Measurements from ENCODE around the gene ASB8. TPM values are rescaled to one million over a fixed set of nuclear protein-coding genes. Genes with fewer than 3 reads are reported as not detected.

ASB8 gene
- total and polyA plus RNA-seq, 2 donors: 28.7 to 32.0 TPM

GRCh38 chr12:48189331-48190125 lies 32.2 kb upstream of the ASB8 start:
- WGBS: 39% methylated on average over 6 of the region's 6 CpGs
- no peak for DNase-seq (ENCODE audit: extremely low spot score)
- Histone ChIP-seq H3K36me3 (ENCODE audit: insufficient read depth) (no peaks in the 10 kb centered on the region), H3K4me1 (ENCODE audit: insufficient read depth) (no peaks in the 10 kb centered on the region), H3K27ac (ENCODE audit: low read depth) (no peak overlapping the region), H3K4me3 (ENCODE audit: low read depth, low read length) (no peak overlapping the region)

GRCh38 chr12:48187916-48188695 lies 30.8 kb upstream of the ASB8 start:
- Histone ChIP-seq H3K27ac (ENCODE audit: low read depth) (no peak overlapping the region), H3K36me3 (ENCODE audit: insufficient read depth) (no peaks in the 10 kb centered on the region), H3K4me1 (ENCODE audit: insufficient read depth) (no peaks in the 10 kb centered on the region), H3K4me3 (ENCODE audit: low read depth, low read length) (no peak overlapping the region)
- 86% methylated on average over 10 of the region's 10 CpGs for WGBS
- no peak for DNase-seq (ENCODE audit: extremely low spot score)

GRCh38 chr12:48185181-48185919 lies 28.0 kb upstream of the ASB8 start:
- peak overlapping the region; percentile 64 for H3K4me3 ChIP-seq (ENCODE audit: low read depth, low read length)
- peak overlapping the region; percentile 15 for H3K27ac ChIP-seq (ENCODE audit: low read depth)

GRCh38 chr12:48184549-48184922 lies 27.2 kb upstream of the ASB8 start:
- DNase-seq (ENCODE audit: extremely low spot score): no peak
- Histone ChIP-seq H3K4me3 (ENCODE audit: low read depth, low read length) (peak overlapping the region; percentile 64), H3K27ac (ENCODE audit: low read depth) (no peak overlapping the region), H3K4me1 (ENCODE audit: insufficient read depth) (no peaks in the 10 kb centered on the region), H3K36me3 (ENCODE audit: insufficient read depth) (no peaks in the 10 kb centered on the region)
- 4% methylated on average over 20 of the region's 20 CpGs for WGBS

More at GRCh38 chr12:48185181-48185919, 28.0 kb upstream of the ASB8 start:
- no peaks in the 10 kb centered on the region for H3K36me3 ChIP-seq (ENCODE audit: insufficient read depth)
- WGBS: 71% methylated on average over 10 of the region's 10 CpGs
- DNase-seq (ENCODE audit: extremely low spot score): no peak
- no peaks in the 10 kb centered on the region for H3K4me1 ChIP-seq (ENCODE audit: insufficient read depth)

- no peak for DNase-seq (ENCODE audit: extremely low spot score)
- WGBS: under 1% methylated on average over 61 of the region's 61 CpGs
Measured at GRCh38 chr12:48183876-48184548, 26.7 kb upstream of the ASB8 start.

GRCh38 chr12:48183091-48183875 lies 26.0 kb upstream of the ASB8 start, which contains the start of gene CCDC184:
Gene CCDC184, plus strand, starts transcription at chr12:48183644. Its CDS starts 479 bp downstream, at chr12:48184123.
- under 1% methylated on average over 61 of the region's 61 CpGs for WGBS
- Histone ChIP-seq H3K36me3 (ENCODE audit: insufficient read depth) (no peaks in the 10 kb centered on the region), H3K27ac (ENCODE audit: low read depth) (no peak within 1 kb of the TSS), H3K4me3 (ENCODE audit: low read depth, low read length) (peak within 1 kb of the TSS; percentile 64), H3K4me1 (ENCODE audit: insufficient read depth) (no peaks in the 10 kb centered on the region)
- no peak for DNase-seq (ENCODE audit: extremely low spot score)

More at GRCh38 chr12:48183876-48184548, 26.7 kb upstream of the ASB8 start:
- Histone ChIP-seq H3K36me3 (ENCODE audit: insufficient read depth) (no peaks in the 10 kb centered on the region), H3K4me3 (ENCODE audit: low read depth, low read length) (peak overlapping the region; percentile 64), H3K27ac (ENCODE audit: low read depth) (no peak overlapping the region), H3K4me1 (ENCODE audit: insufficient read depth) (no peaks in the 10 kb centered on the region)

- DNase-seq (ENCODE audit: extremely low spot score): no peak
- Histone ChIP-seq H3K4me3 (ENCODE audit: low read depth, low read length) (peak overlapping the region; percentile 64), H3K36me3 (ENCODE audit: insufficient read depth) (no peaks in the 10 kb centered on the region), H3K27ac (ENCODE audit: low read depth) (no peak overlapping the region), H3K4me1 (ENCODE audit: insufficient read depth) (no peaks in the 10 kb centered on the region)
- 11% methylated on average over 7 of the region's 7 CpGs for WGBS
Measured at GRCh38 chr12:48182631-48183030, 25.3 kb upstream of the ASB8 start.

GRCh38 chr12:48180857-48181495 lies 23.7 kb upstream of the ASB8 start:
- H3K27ac ChIP-seq (ENCODE audit: low read depth): no peak overlapping the region
- H3K4me1 ChIP-seq (ENCODE audit: insufficient read depth): no peaks in the 10 kb centered on the region
- H3K36me3 ChIP-seq (ENCODE audit: insufficient read depth): no peaks in the 10 kb centered on the region
- WGBS: 92% methylated on average over 2 of the region's 2 CpGs
- no peak overlapping the region for H3K4me3 ChIP-seq (ENCODE audit: low read depth, low read length)
- no peak for DNase-seq (ENCODE audit: extremely low spot score)

GRCh38 chr12:48180424-48180823 lies 23.1 kb upstream of the ASB8 start:
- no peak for DNase-seq (ENCODE audit: extremely low spot score)
- no peaks in the 10 kb centered on the region for H3K4me1 ChIP-seq (ENCODE audit: insufficient read depth)
- H3K36me3 ChIP-seq (ENCODE audit: insufficient read depth): no peaks in the 10 kb centered on the region
- H3K4me3 ChIP-seq (ENCODE audit: low read depth, low read length): no peak overlapping the region
- H3K27ac ChIP-seq (ENCODE audit: low read depth): no peak overlapping the region
- WGBS: 90% methylated on average over 1 of the region's 1 CpG

GRCh38 chr12:48179466-48179865 lies 22.2 kb upstream of the ASB8 start:
- no peak for DNase-seq (ENCODE audit: extremely low spot score)
- Histone ChIP-seq H3K4me3 (ENCODE audit: low read depth, low read length) (no peak overlapping the region), H3K4me1 (ENCODE audit: insufficient read depth) (no peaks in the 10 kb centered on the region), H3K36me3 (ENCODE audit: insufficient read depth) (no peaks in the 10 kb centered on the region), H3K27ac (ENCODE audit: low read depth) (no peak overlapping the region)
- WGBS: 87% methylated on average over 1 of the region's 1 CpG

- Histone ChIP-seq H3K4me3 (ENCODE audit: low read depth, low read length) (no peak overlapping the region), H3K4me1 (ENCODE audit: insufficient read depth) (no peaks in the 10 kb centered on the region), H3K27ac (ENCODE audit: low read depth) (no peak overlapping the region), H3K36me3 (ENCODE audit: insufficient read depth) (no peaks in the 10 kb centered on the region)
- 72% methylated on average over 4 of the region's 4 CpGs for WGBS
- no peak for DNase-seq (ENCODE audit: extremely low spot score)
Measured at GRCh38 chr12:48177982-48178381, 20.7 kb upstream of the ASB8 start.

GRCh38 chr12:48176417-48176751 lies 19.1 kb upstream of the ASB8 start:
- no peaks in the 10 kb centered on the region for H3K36me3 ChIP-seq (ENCODE audit: insufficient read depth)
- H3K27ac ChIP-seq (ENCODE audit: low read depth): no peak overlapping the region

More at GRCh38 chr12:48176417-48176751, 19.1 kb upstream of the ASB8 start:
- H3K4me3 ChIP-seq (ENCODE audit: low read depth, low read length): no peak overlapping the region
- no peak for DNase-seq (ENCODE audit: extremely low spot score)
- H3K4me1 ChIP-seq (ENCODE audit: insufficient read depth): no peaks in the 10 kb centered on the region
